ENCODE results near the gene UST.
"Not testable (repeated sequence)": the region's sequence is repeated elsewhere in the genome, so short reads cannot be mapped to it uniquely, and the experiment has no call there.

The UST gene

DNA sequence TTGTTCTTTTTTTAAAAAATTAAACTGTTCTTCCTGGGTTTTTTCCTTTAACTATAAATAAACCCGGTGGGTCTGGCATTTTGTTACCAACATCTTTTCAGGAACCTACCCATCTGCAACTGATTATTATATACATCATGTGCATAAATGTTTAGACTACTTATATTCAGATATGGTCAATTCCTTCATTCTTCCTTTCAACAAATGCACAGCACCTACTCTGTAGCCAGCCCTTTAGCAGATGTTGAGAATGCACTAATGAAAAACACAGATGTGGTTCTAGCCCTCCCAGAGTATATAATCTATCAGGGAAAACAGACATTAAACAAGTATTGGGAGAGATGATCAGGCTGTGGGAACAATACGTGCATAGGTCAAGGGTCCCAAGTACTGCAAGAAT, 237.1 kb downstream of the UST start:
- DNase-seq, result no peak

DNA sequence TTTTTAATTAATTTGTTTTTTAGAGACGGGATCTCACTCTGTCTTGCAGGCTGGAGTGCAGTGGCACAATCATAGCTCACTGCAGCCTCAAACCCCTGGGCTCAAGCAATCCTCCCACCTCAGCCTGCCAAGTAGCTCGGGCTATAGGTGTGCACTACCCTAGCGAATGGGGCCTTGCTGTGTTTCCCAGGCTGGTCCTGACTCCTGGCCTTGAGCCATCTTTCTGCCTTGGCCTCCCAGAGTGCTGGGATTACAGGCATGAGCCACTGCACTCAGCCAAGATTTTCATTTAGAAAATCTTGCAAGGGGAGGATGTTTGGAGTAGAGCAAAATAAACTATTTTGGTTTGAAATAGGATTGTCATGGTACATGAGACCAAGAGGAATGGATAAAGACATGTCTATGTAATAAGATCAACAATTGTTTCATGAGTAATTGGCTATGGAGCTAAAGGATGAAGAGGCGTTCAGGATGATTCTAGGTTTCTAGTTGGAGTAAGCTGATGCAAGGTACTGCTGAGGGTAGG, 237.8 kb downstream of the UST start:
- no peak for DNase-seq

DNA sequence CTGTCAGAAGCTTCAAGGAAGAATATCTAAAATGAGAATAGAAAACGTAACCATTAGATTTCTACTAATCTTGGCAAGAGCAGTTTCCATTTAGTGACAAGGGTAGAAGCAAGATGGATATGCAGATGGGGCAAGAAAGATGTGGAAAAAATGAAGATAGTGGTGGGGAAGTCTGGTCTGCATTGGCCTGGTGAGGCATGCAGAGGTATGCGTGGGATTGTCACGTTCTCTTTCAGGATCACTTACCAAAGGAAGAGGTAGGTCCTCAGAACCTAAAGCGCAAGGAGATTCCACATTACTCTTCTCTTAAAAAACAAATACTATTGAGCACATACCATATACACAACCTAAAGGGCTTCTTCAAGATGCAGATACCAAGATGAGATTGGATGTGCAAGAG, 238.7 kb downstream of the UST start:
- DNase-seq, result no peak

DNA sequence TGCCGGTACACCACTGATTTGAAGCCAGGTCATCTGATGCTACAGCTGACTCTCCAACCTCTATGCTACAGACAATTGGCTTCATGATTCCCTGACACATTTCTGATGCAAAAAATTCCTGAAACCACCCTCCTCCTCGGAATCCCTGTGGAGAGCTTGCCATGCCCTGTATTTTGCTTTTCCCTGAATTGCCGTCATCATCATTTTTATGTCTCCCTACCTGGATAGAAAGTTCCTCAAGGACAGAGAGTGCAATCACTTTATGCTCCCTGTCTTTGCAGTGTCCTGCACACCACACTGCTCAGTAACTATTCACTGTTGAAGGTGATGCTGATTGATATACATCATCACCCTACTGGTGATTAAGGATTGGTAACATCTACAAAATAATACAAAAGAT, 239.8 kb downstream of the UST start:
- DNase-seq, result no peak

DNA sequence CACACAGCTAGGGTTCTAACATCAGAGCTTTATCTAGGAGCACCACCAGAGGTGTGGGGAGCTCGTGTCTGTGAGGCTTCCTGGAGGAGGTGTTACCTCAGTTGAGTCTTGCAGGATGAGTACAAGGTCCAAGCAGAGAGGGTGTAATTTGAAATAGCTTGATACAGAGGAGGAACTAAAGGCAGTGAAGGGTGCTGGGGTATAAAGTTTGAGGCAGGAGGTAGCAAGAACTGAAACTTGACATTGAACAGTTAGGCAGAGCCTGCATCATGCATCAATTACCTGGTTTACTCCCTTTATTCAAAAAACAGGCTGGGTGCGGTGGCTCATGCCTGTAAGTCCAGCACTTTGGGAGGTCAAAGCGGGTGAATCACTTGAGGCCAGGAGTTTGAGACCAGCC, 241.2 kb downstream of the UST start:
- no peak for DNase-seq

DNA sequence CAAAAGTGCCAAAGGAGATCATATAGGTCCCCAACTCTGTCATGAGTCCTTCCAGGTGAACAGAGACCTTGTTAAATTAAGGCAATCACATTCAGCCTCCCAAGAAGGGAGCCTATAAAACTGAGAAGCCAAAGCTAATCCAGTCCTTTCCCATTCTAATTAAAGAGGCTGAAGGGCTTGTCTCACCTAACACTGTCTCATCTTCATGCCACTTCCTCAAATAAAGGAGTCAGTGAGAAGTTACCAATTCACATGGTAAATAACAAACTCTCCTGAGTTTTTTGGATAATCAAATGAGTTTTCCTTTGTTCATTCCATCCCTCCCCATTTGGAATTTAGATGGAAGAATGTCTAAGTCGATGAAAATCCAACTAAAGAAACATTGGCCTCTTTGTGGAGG, 242.8 kb downstream of the UST start:
- no peak for DNase-seq

DNA sequence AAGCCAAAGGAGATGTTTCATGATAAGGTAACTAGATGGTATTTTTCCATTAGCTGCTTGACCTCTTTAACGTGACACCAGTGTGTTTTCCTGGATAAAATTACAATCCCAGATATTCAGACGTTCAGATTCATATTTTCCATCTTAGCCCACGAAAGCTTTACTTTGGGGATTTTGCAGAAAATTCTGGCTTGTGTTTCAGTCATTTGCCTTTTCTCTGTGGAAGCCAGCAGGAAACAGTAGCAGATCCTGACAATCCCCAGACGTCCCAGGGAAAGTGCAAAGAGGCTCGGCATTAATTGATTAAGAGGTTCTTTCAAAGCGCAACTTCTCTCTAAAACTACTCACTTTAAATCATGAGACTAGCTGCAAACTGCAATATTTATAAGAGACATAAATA, 243.6 kb downstream of the UST start:
- DNase-seq, result no peak

DNA sequence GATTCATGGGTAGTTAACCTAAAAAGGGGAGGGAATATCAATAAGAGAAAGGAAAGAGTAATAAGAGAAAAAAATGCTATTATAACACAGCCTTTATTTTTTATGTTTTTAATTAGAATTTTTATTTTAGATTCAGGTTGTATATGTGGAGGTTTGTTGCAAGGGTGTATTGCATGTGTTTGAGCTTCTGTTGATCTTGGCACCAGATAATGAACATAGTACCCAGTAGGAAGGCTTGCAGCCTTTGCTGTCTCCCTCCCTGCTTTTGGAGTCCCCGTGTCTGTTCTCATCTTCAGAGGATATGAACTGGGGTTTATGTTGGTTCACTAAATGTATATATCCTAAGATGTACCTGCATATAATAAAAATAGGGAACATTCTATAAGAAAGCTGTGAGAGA, 250.0 kb downstream of the UST start:
- DNase-seq, result no peak

DNA sequence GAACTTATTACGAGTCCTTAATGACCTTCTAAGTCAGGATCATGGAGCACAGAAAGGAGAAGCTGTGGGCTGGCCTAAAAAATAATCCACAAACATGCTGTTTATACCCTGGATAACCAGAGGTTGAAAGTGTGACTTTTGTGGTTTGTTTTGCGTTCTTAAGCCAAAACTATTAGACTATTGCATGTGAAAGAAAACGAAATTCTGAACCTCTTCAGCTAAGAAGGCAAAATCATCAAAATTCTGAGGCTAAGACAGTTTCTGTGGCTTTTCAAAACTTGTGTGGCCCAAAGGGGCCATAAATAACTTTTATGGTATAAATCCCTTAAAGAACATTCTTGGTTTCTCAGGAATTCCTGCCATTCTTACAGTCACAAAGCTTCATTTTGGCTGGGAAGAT, 251.0 kb downstream of the UST start:
- no peak for DNase-seq

DNA sequence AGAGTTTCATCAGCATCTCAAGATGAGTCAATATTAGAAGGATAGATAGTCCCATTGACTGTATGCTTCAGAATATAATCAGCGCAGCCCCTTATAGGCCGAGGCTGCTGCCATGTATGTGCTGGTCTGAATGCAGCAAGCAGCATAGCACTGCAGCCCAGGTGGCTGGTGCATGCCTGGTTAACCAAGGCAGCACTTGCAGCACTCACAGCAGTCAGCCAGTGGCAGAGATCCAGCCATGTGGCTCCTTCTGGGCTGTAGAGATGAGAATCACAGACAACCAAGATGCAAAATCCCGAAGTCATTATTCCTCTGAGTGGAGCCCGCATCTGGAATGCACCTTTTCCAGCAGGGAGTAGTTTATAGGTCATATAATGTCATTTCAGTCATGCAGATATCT, 251.9 kb downstream of the UST start:
- no peak for DNase-seq

DNA sequence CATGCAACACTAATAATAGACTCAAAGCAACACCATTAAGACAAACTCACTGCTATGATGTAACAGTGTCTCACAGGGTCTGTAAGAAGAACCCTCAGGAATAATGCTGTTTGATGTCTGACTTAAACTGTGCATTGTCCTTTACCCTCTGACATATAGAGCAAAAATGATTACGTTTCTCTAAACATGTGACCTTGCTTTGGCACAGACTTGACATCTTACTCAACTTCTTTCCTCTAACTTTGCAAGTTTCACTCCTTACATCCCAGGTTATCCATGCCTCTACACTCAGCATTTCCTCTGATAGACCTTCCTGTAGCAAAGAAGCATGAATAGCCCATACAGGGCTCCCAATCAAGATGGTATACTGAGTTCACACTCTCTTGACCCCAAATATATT, 252.7 kb downstream of the UST start:
- DNase-seq, result no peak

DNA sequence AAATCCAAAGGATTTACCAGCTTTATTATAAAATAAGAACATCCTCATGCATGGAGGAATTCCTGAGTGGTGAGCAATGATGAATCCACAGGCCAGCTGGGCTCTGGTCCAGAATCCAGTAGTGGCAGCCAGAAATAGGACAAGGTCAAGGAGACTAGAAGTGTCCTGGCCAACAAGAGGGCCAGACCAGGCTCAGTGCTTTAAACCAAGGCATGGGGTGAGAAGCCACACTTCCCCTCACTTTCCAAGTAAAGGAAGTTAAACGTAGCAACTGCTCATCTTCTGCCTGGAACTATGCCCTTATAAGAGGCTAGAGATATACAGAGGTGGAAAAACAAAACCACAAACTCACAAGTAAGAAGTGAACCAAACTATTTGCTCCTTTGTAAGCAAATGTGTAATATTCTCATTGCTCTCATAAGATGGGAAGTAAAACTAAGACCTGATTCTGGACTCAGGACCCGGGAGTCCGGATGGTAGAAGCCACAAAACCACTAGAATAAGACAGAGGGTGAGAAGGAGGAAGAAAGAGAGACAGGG, 253.2 kb downstream of the UST start:
- DNase-seq, result no peak

DNA sequence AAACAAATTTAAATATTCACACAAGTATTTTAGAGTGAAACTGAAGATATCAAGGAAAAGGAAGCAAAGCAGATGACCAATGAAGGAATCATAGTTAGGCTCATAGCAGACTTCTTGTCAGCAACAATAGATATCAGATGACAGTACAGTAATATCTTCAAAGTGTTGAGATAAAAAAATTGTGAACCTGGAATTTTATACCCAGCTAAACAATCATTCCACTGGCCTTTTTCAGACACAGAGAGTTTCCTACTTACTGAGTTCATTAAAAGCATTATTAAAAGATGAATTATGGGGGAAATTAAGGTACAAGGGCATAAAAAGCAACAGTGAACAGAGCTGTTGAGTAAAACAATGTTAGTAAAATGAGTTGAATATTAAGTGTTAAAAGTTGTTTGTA, 254.6 kb downstream of the UST start:
- no peak for DNase-seq

DNA sequence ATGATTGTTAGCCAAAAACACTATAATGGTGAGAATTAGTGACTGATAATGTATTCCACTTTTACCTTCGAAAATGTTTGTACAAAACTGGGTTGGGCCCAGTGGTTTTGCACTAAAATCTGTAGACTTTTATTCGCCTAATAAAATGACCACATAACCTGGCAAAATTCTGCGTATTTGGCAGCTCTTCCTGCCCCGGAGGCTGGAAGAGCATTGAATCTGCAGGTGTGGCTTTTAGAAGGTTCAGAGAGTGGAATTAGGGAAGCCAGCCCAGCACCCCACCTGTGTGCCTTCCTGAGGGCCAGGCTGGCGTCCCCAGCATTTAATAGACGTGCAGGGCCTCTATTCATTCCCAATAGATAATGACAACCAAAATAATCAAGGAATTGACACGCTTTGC, 256.7 kb downstream of the UST start:
- no peak for DNase-seq

DNA sequence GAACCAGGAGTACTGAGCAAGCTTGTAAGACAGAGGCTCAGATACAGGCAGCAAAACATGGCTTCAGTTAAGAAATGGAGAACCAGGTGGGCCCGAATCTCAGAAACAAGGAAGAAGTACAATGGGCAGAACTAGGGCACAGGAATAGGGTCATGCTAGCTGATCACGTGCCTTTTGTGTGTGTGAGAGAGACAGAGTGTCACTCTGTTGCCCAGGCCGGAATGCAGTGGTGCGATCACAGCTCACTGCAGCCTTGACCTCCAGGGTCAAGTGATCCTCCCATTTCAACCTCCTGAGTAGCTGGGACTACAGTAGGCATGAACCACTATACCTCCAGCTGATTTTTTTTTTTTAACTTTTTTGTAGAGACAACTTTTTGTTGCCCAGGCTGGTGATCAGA, 257.8 kb downstream of the UST start:
- no peak for DNase-seq

DNA sequence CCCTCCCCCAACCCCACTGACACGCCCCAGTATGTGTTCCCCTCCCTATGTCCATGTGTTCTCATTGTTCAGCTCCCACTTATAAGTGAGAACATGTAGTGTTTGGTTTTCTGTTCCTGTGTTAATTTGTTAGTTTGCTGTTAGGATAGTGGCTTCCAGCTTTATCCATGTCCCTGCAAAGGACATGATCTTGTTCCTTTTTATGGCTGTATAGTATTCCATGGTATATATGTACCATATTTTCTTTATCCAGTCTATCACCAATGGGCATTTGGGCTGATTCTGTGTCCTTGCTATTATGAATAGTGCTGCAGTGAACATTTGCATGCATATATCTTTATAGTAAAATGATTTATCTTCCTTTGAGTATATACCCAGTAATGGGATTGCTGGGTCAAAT, 259.4 kb downstream of the UST start:
- DNase-seq, result not testable (repeated sequence)

DNA sequence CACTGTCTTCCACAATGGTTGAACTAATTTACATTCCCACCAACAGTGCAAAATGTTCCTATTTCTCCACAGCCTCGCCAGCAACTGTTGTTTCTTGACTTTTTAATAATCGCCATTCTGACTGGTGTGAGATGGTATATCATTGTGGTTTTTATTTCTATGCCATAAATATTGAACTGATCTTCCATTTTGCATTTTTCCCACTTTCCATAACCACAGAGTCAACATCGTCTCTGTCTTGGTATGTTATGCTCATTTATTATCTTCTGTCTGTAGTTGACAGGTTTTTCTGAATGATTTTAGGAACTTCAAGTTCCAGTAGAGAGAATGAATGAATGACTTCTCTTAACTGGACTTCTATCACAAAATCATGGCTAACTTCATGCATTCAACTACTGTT, 259.8 kb downstream of the UST start:
- no peak for DNase-seq

DNA sequence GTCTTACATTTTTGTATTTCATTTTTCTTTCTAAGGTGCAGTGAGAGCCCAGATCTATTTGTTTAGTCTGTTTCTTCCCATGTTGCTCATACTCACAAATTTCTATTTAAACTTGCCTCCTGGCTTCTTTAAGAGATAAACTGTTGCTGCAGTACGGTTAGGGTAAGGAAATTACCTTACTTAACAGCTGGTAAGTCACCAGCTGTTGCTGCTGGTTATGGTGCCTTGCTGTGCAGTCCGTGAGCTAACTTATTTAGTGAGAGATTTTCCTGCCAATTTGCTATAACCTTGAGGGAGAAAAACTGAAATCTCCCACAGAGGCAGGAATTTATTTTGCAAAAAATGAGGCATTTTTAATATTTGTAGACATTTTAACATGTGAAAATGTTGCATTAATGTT, 261.0 kb downstream of the UST start:
- DNase-seq, result no peak

DNA sequence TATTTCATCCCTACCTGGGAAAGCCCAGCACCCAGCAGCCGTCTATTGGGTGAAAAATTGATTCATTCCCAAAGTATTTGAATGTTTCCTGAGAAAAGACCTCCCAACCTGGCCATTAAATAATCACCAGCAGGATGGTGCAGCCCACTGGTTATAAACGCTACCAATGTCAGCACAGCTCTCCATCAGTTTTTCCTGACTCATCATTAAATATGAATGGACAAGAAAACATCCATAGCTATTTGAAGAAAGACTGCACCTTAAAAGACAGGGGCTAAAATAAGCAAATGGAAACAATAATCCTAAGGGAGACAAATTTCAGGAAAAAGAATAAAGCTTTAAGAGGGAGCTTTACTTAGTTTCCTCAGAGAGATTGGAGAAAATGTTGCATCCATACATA, 261.9 kb downstream of the UST start:
- no peak for DNase-seq

DNA sequence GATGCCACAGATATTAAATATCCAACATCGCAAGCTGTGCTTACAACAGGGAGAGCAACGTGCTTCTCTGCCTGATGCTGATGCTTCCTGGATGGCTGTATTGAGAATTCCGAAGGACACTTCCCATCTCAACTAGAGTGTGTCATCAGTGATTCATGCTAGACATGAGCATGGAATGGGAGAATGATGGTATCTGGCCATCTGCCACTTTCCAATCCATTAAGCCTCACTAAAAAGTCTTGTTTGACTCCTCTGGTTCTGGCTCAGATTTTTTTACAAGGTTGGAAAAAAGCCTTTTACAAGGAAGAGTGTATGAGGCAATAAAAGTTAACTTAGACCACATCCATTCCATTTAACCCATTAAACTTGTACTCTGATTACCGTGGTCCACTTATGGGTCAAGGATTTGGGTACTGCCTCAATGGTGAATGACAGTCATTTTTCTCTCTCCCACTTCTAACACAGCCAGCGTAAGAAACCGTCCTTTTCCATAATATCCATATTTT, 265.3 kb downstream of the UST start:
- DNase-seq, result no peak

DNA sequence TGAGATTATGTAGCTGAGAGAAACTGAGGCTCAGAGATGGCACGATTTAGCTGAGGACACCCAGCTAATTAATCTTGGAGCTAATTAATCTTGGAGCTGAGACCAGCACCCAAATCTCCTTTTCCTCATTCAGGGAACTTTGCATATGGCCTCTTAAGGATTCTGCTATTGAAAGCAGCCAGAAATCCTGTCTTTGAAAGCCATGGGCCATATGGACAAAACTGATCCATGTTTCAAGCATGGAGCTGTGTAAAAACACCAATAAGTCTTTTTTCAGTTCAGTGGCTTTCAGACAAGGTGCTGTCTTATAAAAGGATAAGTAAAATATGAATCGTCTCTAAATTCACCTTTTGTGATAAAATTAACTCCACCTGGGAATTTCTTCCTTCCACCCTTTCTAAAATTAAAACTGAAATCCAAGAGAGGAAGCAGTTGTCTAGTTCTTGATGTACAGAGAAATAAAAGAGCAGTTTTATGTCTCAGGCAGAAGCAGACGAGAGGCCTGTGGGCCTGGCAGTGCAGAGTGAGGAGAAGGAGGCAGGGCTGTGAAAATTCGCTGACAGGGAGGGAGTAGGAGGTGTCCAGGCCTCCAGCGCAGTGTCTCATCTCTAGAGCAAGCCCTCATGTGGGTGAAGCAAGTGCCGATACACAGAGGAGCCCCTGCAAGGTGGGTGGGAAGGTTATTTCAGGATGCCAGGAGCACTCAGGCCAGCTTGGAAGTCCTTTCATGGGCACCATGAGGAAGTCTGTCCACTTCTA, 266.9 kb downstream of the UST start:
- DNase-seq, result no peak

DNA sequence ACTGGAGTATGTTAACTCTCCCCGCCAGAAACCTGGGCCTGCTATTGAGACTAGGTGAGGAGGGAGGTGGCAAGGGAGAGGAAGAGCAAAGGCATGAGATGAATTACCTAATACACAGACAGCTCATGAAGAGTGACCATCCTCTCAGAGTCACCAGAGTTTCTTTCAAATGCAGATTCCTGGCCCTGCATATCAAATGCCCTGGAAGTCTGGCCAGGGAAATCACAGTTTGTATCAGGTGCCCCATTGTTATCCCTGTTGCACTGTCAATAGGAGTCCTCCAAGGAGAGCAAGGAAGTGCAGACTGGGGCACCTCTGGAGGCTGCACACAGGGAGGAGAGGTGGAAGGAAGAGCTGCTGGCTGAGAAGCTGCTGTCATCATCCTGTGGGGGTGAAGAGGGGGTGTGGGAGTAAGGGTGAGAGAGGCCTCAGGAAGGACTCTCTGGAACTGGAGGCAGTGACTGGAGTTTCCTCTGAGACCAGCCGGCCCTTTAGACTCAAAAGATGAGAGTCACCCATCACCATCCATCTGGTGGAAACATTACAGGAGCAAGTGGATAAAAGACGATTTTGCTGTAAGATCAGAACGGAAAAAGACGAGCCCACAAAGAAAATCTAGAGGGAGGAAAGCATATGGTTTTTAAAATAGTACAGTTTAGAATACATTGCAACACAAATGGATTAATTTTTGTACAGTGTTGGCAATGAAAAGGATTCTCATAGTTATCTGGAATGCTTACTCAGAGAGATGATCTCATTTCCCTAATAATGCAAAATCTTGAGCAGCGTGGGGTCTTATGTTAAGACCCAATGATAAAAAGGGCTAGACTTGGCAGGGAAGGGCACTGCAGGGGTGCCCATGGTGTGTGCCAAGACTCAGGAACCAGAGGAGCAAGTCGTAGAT, 268.1 kb downstream of the UST start:
- no peak for DNase-seq
